Activated effector memory CD4-positive, alpha-beta T cell treated with anti-CD3 and anti-CD28 coated beads, Interleukin-2, amount 50 U/mL, for 16 hours (primary cell): ENCODE data around the gene COL23A1.

Experiments used
- DNase-seq: peaks from one replicate; pipeline ENCODE4 v3.0.0-alpha.2; 2020

The COL23A1 gene

GRCh38 chr5:178350361-178351220, 239.6 kb downstream of the COL23A1 start:
- no peak for DNase-seq

DNA sequence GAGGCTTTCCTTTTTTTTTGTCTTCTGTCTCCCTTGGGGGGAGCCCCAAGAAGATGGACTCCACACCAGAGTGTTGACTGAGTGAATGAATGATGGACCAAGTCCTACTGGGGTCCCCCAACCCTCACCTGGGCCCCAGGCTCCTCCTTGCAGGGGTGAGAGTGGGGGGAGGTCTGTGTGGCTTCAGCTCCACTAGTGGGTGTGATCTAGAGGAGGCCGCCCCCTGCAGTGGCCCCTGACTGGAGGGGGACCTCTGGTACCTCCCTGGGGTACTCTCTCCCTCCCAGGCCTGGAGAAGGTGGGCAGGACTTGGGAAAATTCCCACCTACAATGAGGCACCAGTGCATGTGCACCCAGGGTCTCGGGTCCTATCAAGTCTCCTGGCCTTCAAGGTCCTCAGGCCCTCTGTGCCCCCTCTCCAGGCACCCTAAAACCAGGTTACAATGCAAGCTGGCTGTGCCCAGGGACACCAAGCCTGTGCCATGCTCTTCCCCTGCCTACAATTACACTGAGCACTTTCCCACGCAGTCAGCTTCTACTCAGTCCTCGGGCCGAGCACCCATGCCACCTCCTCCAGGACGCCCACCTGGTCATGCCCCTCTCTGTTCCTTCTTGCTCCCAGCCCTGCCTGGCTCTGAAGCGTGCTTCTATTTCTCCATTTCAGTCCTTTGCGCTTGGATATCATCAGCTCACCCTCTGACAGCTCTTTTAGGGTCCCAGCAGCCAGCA, 240.4 kb downstream of the COL23A1 start:
- no peak for DNase-seq

DNA sequence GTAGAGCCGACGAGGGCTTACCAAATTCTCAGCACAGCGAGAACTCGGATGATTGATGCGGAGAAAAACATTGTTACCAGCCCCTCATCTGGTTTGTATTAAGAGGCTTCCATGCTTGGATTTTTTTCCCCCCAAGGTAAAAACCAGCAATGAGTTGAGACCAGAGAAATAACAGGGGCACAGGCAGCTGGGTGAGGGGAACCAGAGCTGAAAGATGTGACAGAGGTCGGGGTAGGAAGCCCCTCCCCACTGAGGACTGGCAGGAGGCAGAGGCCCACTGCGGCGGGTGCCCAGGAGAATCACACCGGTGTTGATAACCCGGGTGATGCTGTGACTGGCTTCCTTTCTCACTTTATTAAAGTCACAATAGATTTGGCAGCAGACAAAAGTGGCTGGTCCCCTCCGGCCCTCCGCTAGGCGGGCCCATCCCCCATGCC, 241.1 kb downstream of the COL23A1 start:
- no peak for DNase-seq

DNA sequence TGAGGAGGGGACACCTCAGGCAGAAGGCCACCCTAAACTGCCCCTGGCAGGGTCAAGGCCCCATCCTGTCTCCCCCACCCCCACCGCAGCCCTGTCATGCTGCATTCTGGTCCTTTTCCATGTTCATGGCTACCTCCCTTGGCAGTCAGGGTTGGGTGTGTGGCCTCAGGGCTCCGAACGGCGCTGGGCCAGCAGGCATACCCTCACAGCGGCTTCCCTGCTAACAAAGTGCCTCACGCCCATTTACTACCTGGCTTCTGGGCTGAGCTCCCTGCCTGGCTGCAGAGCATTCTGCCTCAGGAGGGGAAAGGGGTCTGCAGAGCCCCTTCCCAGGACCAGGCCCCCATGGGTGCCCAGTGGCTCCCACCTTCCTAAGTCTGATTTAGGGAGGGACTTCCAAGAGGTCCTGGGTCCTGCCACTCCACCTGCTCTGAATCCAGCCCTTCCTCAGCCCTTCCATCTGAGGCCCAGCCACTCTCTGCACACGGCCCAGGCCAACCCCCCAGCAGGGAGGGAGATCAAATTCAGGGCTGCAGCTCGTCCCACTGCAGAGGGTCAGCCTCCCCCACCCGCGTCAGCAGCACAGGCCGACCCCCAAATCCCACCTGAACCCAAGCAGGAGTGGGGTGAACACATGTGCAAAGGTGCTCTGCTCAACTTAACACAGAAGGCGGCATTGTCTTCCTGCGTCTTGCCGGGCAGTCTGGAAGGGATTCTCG, 241.7 kb downstream of the COL23A1 start:
- DNase-seq: no peak

DNA sequence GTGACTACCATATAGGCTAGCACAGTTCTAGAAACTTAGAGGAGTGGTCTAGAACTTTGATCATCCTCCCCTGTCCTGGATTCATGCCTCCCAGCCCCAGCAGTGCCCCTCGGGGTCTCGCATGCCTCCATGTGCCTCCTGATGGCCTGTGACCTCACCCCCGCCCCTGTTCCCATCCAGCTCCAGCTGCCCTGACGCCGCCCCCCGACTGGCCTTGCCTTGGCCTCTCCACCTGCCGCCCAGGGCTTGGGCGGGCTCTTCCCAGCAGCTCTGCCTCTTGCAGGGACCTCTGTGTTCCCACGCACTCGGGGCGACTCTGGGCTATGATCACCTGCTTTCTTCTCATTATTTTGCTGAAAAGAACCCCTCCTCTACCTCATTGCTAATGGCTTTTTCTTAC, 242.2 kb downstream of the COL23A1 start:
- DNase-seq: no peak

- DNase-seq: no peak
Observed at GRCh38 chr5:178346607-178347334, 243.4 kb downstream of the COL23A1 start.

GRCh38 chr5:178343306-178343705, 246.9 kb downstream of the COL23A1 start:
- DNase-seq: no peak

DNA sequence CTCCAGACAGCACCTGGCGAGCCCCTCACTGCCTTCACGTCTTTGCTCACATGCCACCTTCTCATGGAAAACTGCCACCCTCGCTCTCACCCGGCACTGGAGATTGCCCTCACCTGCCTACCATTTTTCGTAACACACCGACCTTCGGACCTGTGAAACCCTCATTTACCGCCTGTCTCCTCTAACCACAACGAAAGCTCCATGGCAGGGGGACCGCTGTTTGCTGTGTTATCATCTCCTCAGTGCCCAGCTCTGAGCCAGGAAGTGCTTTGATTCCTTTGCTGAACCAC, 248.4 kb downstream of the COL23A1 start:
- DNase-seq: no peak

DNA sequence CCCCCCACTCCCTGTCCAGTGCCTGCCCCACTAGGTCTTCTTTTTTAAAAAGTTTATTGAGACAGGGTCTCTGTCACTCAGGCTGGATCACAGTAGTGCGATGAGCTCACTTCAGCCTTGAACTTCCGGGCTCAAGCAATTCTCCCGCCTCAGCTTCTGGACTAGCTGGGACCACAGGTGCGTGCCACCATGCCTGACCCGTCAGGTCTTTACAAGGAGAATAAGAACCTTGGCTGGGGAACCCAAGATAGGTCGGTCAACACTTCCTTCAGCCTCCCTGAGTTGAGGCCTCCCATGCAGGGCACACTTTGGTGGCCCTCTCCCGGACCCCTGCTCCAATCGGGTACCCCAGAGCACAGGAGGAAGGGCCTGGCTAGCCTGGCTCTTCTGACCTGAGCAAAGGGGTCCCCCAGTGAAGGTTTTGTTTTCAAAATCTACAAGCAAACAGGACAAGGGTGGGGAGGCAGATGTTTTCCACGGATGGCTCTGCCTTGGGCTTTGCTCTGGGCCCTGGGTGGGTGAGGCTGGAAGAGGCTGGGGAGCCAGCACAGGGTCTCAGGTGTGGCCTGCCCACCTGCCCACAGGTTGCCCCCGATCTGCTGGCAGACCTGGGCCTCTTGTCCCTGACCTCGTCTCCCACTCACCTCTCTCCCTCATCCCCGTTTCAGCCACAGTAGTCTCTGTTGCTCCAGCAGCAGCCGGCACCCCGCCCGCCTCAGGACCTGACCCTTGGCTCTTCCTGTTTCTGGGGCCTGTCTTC, 248.9 kb downstream of the COL23A1 start:
- no peak for DNase-seq

- peak; percentile 58 for DNase-seq
Observed at GRCh38 chr5:178340637-178341036, 249.6 kb downstream of the COL23A1 start.

- DNase-seq: peak; percentile 1
Observed at GRCh38 chr5:178340187-178340586, 250.0 kb downstream of the COL23A1 start.

DNA sequence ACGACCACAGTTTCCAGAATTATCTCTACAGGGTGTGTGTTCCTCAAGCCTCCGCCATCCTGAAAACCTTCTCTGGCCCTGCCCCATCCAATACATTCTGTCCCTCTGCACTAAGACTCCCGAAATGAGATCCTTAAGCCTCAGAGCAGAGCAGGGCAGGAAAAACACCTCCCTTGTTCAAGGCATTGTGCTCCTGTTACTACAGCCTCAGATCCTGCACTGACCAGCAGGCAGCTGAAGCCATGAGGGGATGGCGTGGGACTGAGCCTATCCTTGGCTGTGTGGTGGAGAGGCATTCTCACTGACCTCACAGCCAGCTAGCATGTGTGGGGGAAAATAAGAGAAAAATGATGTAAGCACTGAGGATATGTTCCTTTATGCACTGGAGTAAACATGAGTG, 250.9 kb downstream of the COL23A1 start:
- DNase-seq: peak; percentile 14

DNA sequence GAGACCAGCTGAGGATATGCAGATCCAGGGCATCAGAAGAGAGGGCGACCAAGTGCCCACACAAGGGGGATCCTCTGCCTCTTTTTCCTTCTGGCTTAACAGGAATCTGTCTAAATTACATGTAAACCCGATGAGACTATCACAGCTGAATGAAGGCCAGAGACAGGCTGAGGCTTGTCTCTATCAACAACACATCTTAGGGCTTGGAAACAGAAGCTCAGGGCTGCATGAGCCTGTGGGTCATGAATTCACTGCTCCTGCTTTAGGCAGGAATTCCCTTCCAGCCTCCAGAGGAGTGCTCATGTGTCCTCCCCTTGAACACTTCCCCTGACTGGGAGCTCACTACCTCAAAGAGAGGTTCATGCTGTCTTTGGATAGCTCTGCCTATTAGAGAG, 251.4 kb downstream of the COL23A1 start:
- peak; percentile 21 for DNase-seq

- DNase-seq: peak; percentile 44
Observed at GRCh38 chr5:178338126-178338749, 252.0 kb downstream of the COL23A1 start.

DNA sequence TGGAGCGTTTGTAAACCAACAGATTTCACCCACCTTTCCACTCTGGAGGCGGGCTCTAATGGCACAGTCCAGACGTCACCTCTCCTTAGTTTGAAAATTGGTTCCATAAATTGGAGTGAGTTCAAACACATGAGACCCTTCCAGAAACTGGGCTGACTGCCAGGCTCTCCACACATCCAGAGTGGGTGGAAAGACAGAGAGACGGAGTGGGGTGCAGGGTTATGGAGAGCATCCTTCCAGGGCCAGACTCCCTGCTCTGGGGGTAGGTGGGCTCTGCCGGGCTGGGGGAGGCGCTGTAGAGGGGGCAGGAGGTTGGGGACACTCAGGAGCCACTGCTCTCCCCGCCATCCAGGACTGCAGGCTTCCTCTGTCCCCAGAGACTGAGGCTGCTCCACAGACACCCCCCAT, 252.9 kb downstream of the COL23A1 start:
- DNase-seq: no peak

GRCh38 chr5:178336889-178337288, 253.3 kb downstream of the COL23A1 start:
- DNase-seq: no peak

DNA sequence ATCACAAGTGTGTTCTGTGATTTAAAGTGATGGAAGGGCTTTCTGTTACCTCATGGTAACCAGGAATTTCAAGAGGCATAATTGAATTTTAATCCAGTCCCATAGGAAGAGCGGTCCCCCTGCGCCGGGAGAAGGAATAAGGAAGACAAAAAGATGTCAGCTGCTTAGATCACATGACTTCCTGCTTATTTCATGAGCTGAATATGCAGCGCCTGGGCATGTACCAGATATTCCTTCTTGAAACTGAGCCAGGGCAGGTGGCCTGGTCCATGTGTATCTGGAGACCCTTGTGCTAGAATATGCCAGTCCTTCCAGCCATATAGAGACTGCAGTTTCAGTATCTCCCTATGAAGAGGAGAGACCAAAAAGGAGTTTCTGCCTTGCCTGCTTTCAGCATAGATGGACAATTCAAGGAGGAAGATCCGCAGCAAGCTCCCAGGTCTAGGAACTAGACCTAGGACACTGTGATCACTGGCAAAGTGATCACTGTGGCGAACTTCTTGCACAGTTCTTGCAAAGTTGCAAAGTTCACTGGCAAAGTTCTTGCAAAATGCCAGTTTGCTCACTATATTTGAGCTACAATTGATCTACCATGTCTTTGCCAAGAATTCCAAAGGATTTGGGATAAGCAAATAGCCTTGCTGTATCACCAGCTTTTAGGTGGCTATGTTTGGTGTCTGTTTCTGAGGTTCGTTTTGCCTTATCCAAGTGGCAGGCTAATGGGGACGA, 254.7 kb downstream of the COL23A1 start:
- DNase-seq: no peak

- no peak for DNase-seq
Observed at GRCh38 chr5:178334861-178335260, 255.3 kb downstream of the COL23A1 start.

GRCh38 chr5:178333821-178334481, 256.2 kb downstream of the COL23A1 start:
- peak; percentile 55 for DNase-seq

DNA sequence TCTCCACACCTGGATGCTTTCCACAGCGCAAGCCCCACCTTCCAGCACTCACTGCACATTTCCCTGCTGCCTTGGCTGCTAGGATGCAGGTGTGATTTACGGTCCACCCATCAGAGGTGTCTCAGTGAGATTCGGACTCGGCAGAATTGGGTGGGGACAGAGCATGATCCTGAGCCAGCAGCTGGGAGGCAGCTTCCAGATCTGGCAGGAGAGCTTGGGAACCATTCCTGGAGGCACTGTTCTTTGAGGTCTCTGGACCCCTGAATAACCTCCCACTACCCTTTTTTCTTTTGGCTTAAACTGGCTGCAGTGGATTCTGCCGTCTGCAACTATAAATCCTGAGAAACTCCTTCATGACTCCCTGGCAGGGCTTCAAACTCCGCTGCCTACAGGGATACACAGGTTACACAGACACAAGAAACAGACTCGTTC, 258.0 kb downstream of the COL23A1 start:
- DNase-seq: no peak
